ENCODE data around the gene SLC7A1. TPM values are rescaled to one million over a fixed set of nuclear protein-coding genes. Genes with fewer than 3 reads are reported as not detected.
A peak's percentile ranks its signal among the peaks of the same experiment; 100 is the strongest.

Gene SLC7A1
- total and polyA plus RNA-seq, 2 of the 4 experiments (the other 2 are of a cell fraction), result 9.7 to 22.3 TPM

DNA sequence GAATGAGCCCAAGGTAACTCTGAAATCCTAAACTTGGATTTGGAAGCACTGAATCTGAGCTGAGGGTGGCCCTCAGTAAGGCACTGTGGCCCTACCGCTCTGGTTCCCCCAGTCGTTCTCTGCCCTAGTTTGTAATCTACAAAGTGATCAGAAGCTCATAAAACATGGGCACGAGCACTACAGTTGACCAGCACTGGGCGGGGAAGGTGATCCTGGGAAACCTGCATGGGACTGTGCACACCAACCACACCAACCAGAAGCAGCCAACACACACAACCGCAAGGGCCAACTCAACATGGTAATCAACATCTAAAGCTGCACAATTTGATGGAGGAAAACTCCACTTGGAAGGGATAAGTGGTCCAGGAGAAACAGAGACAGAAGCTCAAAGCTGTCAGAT, 22.9 kb downstream of the SLC7A1 start:
- Histone ChIP-seq H4K91ac (ENCODE audit: insufficient read depth, low read depth, low read length) (no peak overlapping the region), H2BK120ac (ENCODE audit: low read depth, low read length) (no peak overlapping the region), H2AFZ (replicated peaks; ENCODE audit: low read length, poor library complexity) (no peak overlapping the region), H2BK20ac (ENCODE audit: low read depth, low read length) (no peak overlapping the region), H3K9me1 (ENCODE audit: insufficient read depth, low read length) (peaks cover 34% of the 10 kb centered on the region), H3K9ac (ENCODE audit: low read depth, low read length) (no peak overlapping the region), H3K4ac (ENCODE audit: low read depth, low read length) (no peak overlapping the region), H2BK5ac (ENCODE audit: low read depth, low read length, poor library complexity, severe bottlenecking) (no peak overlapping the region), H2AK9ac (replicated peaks; ENCODE audit: low read depth, low read length, poor library complexity) (peak overlapping the region; percentile 67), H3K4me1 (ENCODE audit: control insufficient read depth, insufficient read depth, low read length) (peaks cover 10% of the 10 kb centered on the region), H2BK15ac (ENCODE audit: low read depth, low read length) (no peak overlapping the region), H2AK5ac (ENCODE audit: low read depth, low read length) (no peak overlapping the region), H3K56ac (ENCODE audit: extremely low read depth, insufficient read depth, low read length) (no peak overlapping the region), H3K23ac (ENCODE audit: low read depth, low read length) (0 out of 2 replicates have a peak overlapping the region, but pooled peaks have one; percentile 3), H3K4me3 (ENCODE audit: insufficient read depth, low read depth, low read length) (no peak overlapping the region), H3K14ac (replicated peaks; ENCODE audit: low read depth, low read length) (no peak overlapping the region), H3K79me1 (ENCODE audit: low read depth in 1 of 2, low read length in 2 of 2) (peaks cover 22 to 89% of the 10 kb centered on the region in 2 experiments), H3K27ac (ENCODE audit: insufficient read depth, low read length) (no peak overlapping the region), H4K20me1 (ENCODE audit: insufficient read depth, low read length) (peaks cover 88% of the 10 kb centered on the region), H3K18ac (ENCODE audit: low read depth, low read length) (no peak overlapping the region), H3K9me3 (ENCODE audit: control insufficient read depth, insufficient read depth, low read length) (no peaks in the 10 kb centered on the region), H4K5ac (ENCODE audit: low read depth, low read length) (no peak overlapping the region), H4K8ac (ENCODE audit: low read depth in 2 of 2, low read length in 2 of 2) (no peak overlapping the region), H3K27me3 (ENCODE audit: control insufficient read depth, insufficient read depth, low read length) (no peaks in the 10 kb centered on the region), H3K36me3 (ENCODE audit: control insufficient read depth, insufficient read depth, low read length) (no peaks in the 10 kb centered on the region; the same call in 1 of the 2 replicates), H3K4me2 (ENCODE audit: low read depth, low read length) (no peak overlapping the region)
- intact Hi-C loops (cut with micrococcal nuclease), result no loop called here
- 0% methylated on average over 1 of the region's 5 CpGs; no CpG with 5 or more reads in 1 of the 2 experiments for WGBS, 2 experiments (ENCODE audit: extremely low coverage in 2 of 2, insufficient read length in 1 of 2)
- TF ChIP-seq RCOR1 (IDR thresholded peaks at IDR 0.05; ENCODE audit: insufficient replicate concordance, low read length) (no peak), CEBPB (IDR thresholded peaks at IDR 0.05; ENCODE audit: low read depth, low read length) (no peak), MAZ (IDR thresholded peaks at IDR 0.05; ENCODE audit: borderline replicate concordance, low read depth, low read length) (no peak), BHLHE40 (IDR thresholded peaks at IDR 0.05; ENCODE audit: low read depth, low read length) (no peak), MXI1 (IDR thresholded peaks at IDR 0.05; ENCODE audit: borderline replicate concordance, low read depth, low read length) (no peak), MAFK (IDR thresholded peaks at IDR 0.05; ENCODE audit: low read depth, low read length) (no peak), CTCF (conservative IDR thresholded peaks at IDR 0.05; ENCODE audit: low read depth, low read length) (no peak), NFE2L2 (IDR thresholded peaks at IDR 0.05; ENCODE audit: low read depth, low read length) (no peak)
- TF ChIP-seq, protein P1, sequence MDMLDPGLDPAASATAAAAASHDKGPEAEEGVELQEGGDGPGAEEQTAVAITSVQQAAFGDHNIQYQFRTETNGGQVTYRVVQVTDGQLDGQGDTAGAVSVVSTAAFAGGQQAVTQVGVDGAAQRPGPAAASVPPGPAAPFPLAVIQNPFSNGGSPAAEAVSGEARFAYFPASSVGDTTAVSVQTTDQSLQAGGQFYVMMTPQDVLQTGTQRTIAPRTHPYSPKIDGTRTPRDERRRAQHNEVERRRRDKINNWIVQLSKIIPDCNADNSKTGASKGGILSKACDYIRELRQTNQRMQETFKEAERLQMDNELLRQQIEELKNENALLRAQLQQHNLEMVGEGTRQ (IDR thresholded peaks at IDR 0.05; ENCODE audit: low read depth, low read length), result no peak
- ATAC-seq (ENCODE audit: low read depth) (no peak), DNase-seq (no peak)
- ChIA-PET CTCF (interaction anchor here (2.2 kb wide), 1 partner anchor 8 kb away, joined by 6 read pairs; no protein-coding TSS in a partner anchor), POLR2A (ENCODE audit: unreplicated experiment) (no interaction called here)
- in situ Hi-C loops (cut with MboI; ENCODE audit: low sequenced_read_pairs), result no loop called here
- dilution Hi-C loops (cut with HindIII; ENCODE audit: low sequenced_read_pairs, unreplicated experiment), result no loop called here
- no TSS peak for BruUV-seq (replicated peaks)
